Measurements from ENCODE around the gene PRKACB. TPM values are rescaled to one million over a fixed set of nuclear protein-coding genes. Genes with fewer than 3 reads are reported as not detected.
A peak's percentile ranks its signal among the peaks of the same experiment; 100 is the strongest.

Gene PRKACB
- total RNA-seq, 1 donor from 2014 or later, result 20.9 TPM

DNA sequence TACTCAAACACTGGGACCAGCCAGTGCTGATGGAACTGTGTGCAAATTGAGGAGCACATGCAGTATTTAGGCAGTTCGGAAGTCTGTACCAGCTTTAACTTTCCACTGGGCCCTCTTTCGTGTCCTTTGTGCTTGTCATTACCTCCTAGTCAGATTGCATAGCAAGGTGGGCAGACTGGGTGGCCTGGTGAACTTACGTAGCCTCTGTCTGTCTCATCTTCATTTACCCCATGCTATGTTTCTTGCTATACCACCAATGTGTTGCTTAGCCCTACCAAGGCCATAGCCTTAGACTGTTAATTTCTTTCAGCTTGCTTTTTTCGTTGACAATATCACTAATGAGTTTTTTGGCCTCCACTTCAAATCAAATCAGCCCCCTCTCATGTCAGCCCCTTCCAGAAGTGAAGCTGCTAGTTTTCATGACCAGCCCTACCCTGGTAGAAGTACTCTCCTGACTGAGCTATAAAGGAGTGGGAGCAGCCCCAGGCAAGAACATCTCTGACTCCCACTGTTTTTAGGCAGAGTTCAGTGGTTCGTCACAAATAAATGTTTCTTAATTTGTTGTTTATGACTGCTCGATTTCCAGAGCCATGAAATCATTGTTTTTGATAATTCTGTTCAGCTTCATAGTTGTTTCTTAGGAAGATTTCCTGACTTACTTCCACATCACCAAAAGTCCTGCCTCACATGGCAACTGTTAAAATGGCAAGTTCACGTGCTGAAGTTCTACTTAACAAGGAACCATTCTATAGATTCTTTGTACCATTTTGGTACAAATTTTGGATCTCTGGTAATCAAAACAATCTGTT, 19.3 kb downstream of the PRKACB start:
- Mint-ChIP-seq H3K4me3 (ENCODE audit: low read depth) (no peak overlapping the region), H3K27ac (no peak overlapping the region), H3K9me3 (no peaks in the 10 kb centered on the region), H3K36me3 (ENCODE audit: low read depth) (peaks cover 13% of the 10 kb centered on the region), H3K4me1 (ENCODE audit: low read depth) (peaks cover 46% of the 10 kb centered on the region), H3K27me3 (ENCODE audit: low read depth) (no peaks in the 10 kb centered on the region)
- intact Hi-C loops (cut with micrococcal nuclease), result no loop called here
- DNase-seq (ENCODE audit: low spot score), result no peak

DNA sequence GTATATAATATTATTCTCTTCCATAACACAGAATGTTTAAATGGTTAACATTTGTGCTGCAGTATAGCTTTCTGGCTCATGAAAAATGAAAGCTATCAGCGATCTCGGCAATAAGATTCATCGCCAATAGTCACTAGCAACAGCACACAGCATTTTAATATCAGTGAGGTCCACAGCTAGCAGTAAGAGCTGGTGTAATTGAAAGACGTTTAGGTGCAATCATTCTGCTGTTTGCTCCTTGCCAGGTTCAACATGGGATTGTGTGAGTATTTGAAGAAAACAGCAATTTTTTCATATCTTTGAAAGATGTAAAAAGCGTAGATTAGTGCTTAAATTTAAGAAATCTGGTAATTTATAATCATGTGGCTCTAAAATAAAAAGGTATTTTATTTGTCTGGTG, 20.1 kb downstream of the PRKACB start:
- intact Hi-C loops (cut with micrococcal nuclease), result no loop called here
- no peak overlapping the region for H3K27ac Mint-ChIP-seq
- DNase-seq (ENCODE audit: low spot score), result no peak
- peaks cover 10% of the 10 kb centered on the region for H3K36me3 Mint-ChIP-seq (ENCODE audit: low read depth)
- peak overlapping the region; percentile 48 for H3K4me3 Mint-ChIP-seq (ENCODE audit: low read depth)
- H3K27me3 Mint-ChIP-seq (ENCODE audit: low read depth), result no peaks in the 10 kb centered on the region
- H3K9me3 Mint-ChIP-seq, result no peaks in the 10 kb centered on the region
- H3K4me1 Mint-ChIP-seq (ENCODE audit: low read depth), result peaks cover 48% of the 10 kb centered on the region

DNA sequence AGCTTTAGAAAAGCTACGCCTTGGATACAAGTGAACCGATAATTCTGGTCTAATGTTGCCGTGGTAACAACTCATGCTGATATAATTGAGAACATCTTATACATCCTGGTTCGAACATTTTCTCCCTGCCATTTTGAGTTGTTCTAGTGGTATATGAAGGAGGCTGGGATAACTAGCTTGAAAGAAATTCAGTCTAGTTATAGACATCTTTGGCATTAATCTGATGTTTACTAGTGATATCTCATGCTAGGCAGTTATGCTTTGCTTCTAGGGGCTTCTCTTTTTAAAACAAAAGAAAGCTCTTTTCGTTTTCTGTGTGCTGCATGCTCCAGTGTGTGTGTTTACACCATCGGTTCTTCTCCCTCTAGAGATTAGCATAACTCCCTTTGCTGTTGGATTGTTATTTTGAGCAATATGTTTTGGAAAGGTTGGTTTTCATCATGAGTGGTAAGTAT, 20.5 kb downstream of the PRKACB start:
- Mint-ChIP-seq H3K9me3 (no peaks in the 10 kb centered on the region), H3K36me3 (ENCODE audit: low read depth) (peaks cover 10% of the 10 kb centered on the region), H3K4me1 (ENCODE audit: low read depth) (peaks cover 51% of the 10 kb centered on the region), H3K27ac (no peak overlapping the region), H3K4me3 (ENCODE audit: low read depth) (peak overlapping the region; percentile 48), H3K27me3 (ENCODE audit: low read depth) (no peaks in the 10 kb centered on the region)
- intact Hi-C loops (cut with micrococcal nuclease), result no loop called here
- no peak for DNase-seq (ENCODE audit: low spot score)

DNA sequence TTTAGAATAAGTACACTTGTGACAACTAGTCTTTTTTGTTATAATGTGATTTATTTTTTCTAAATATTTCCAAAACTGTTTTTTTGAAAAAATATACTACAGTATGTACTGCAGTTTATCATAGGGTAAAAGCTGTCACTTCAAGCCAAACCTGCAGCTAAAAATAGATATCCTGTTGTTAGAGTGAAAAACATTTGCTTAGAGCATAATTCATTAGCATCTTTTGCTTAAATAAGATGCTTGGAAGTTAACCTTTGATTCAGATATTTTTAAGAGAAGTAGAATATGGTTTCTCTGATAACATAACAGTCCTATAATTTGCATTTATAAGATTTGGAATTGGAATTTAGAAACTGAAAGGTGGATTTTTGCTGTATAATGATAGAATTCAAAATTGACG, 21.5 kb downstream of the PRKACB start:
- no peaks in the 10 kb centered on the region for H3K9me3 Mint-ChIP-seq
- peaks cover 46% of the 10 kb centered on the region for H3K4me1 Mint-ChIP-seq (ENCODE audit: low read depth)
- no peak overlapping the region for H3K27ac Mint-ChIP-seq
- DNase-seq (ENCODE audit: low spot score), result no peak
- peaks cover 10% of the 10 kb centered on the region for H3K36me3 Mint-ChIP-seq (ENCODE audit: low read depth)
- intact Hi-C loops (cut with micrococcal nuclease), result no loop called here
- no peak overlapping the region for H3K4me3 Mint-ChIP-seq (ENCODE audit: low read depth)
- no peaks in the 10 kb centered on the region for H3K27me3 Mint-ChIP-seq (ENCODE audit: low read depth)

GRCh38 chr1:84166797-84167196, 22.7 kb downstream of the PRKACB start:
- Mint-ChIP-seq H3K27ac (no peak overlapping the region), H3K36me3 (ENCODE audit: low read depth) (peaks cover 10% of the 10 kb centered on the region), H3K27me3 (ENCODE audit: low read depth) (no peaks in the 10 kb centered on the region), H3K4me1 (ENCODE audit: low read depth) (peaks cover 43% of the 10 kb centered on the region), H3K9me3 (no peaks in the 10 kb centered on the region), H3K4me3 (ENCODE audit: low read depth) (no peak overlapping the region)
- intact Hi-C loops (cut with micrococcal nuclease), result loop anchor here (2.0 kb wide), 1 partner anchor 14 kb away; no protein-coding TSS in a partner anchor
- DNase-seq (ENCODE audit: low spot score), result no peak

GRCh38 chr1:84168783-84169182, 24.7 kb downstream of the PRKACB start:
- intact Hi-C loops (cut with micrococcal nuclease), result no loop called here
- H3K4me1 Mint-ChIP-seq (ENCODE audit: low read depth), result peaks cover 32% of the 10 kb centered on the region
- DNase-seq (ENCODE audit: low spot score), result no peak
- peaks cover 2% of the 10 kb centered on the region for H3K36me3 Mint-ChIP-seq (ENCODE audit: low read depth)
- H3K9me3 Mint-ChIP-seq, result no peaks in the 10 kb centered on the region
- H3K27me3 Mint-ChIP-seq (ENCODE audit: low read depth), result no peaks in the 10 kb centered on the region
- H3K27ac Mint-ChIP-seq, result no peak overlapping the region
- H3K4me3 Mint-ChIP-seq (ENCODE audit: low read depth), result no peak overlapping the region

DNA sequence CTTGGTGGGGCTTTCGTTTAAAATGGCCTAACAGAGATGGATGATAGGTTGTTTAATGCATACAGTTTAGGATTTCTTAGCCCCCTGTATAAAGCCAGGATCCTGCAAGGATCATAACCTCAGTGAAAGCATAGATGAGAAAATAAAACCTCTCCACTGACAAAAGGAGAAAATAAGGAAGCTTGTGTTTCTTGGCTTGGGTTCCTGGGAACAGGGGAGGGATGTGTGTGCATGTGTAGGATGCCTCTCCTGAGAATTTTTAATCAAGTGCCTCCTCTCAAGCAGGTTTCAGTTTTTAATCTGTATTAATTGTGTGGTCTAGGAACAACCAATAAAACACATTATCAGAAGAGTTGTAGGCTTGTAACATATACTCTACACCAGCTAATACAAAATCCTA, 26.1 kb downstream of the PRKACB start:
- H3K4me1 Mint-ChIP-seq (ENCODE audit: low read depth), result peaks cover 28% of the 10 kb centered on the region
- DNase-seq (ENCODE audit: low spot score), result no peak
- H3K9me3 Mint-ChIP-seq, result no peaks in the 10 kb centered on the region
- peaks cover 2% of the 10 kb centered on the region for H3K36me3 Mint-ChIP-seq (ENCODE audit: low read depth)
- H3K4me3 Mint-ChIP-seq (ENCODE audit: low read depth), result no peak overlapping the region
- no peak overlapping the region for H3K27ac Mint-ChIP-seq
- H3K27me3 Mint-ChIP-seq (ENCODE audit: low read depth), result no peaks in the 10 kb centered on the region
- intact Hi-C loops (cut with micrococcal nuclease), result no loop called here

DNA sequence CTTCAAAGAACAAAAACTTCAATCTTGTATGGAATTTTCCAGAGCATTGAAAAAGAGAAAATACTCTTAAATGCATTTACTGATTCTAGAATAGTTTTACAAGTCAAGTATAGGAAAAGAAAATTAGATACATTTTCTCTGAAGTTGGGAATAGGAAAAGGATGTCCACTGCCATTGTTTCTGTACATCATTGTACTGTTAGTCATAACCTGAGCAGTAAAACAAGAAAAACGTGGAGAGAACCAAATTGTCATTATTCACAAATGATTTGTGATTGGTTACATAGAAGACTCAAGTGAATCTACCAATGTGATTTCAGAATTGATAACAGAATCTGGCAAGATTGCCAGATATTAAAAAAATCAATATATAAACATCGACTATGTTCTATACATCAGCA, 27.4 kb downstream of the PRKACB start:
- H3K4me3 Mint-ChIP-seq (ENCODE audit: low read depth), result no peak overlapping the region

GRCh38 chr1:84174051-84174556, 30.0 kb downstream of the PRKACB start:
- H3K4me3 Mint-ChIP-seq (ENCODE audit: low read depth), result no peak overlapping the region
- intact Hi-C loops (cut with micrococcal nuclease), result no loop called here

More for the DNA sequence above, 27.4 kb downstream of the PRKACB start:
- Mint-ChIP-seq H3K36me3 (ENCODE audit: low read depth) (peaks cover 2% of the 10 kb centered on the region), H3K9me3 (no peaks in the 10 kb centered on the region), H3K4me1 (ENCODE audit: low read depth) (peaks cover 23% of the 10 kb centered on the region), H3K27ac (no peak overlapping the region), H3K27me3 (ENCODE audit: low read depth) (no peaks in the 10 kb centered on the region)
- intact Hi-C loops (cut with micrococcal nuclease), result no loop called here
- no peak for DNase-seq (ENCODE audit: low spot score)

GRCh38 chr1:84181350-84182005, 37.4 kb downstream of the PRKACB start:
- H3K27ac Mint-ChIP-seq, result no peak overlapping the region
- peaks cover 6% of the 10 kb centered on the region for H3K9me3 Mint-ChIP-seq
- H3K4me1 Mint-ChIP-seq (ENCODE audit: low read depth), result no peaks in the 10 kb centered on the region
- no peak overlapping the region for H3K4me3 Mint-ChIP-seq (ENCODE audit: low read depth)
- peaks cover 23% of the 10 kb centered on the region for H3K36me3 Mint-ChIP-seq (ENCODE audit: low read depth)
- DNase-seq (ENCODE audit: low spot score), result no peak
- intact Hi-C loops (cut with micrococcal nuclease), result no loop called here
- H3K27me3 Mint-ChIP-seq (ENCODE audit: low read depth), result no peaks in the 10 kb centered on the region

More at GRCh38 chr1:84174051-84174556, 30.0 kb downstream of the PRKACB start:
- Mint-ChIP-seq H3K4me1 (ENCODE audit: low read depth) (peaks cover 11% of the 10 kb centered on the region), H3K9me3 (no peaks in the 10 kb centered on the region), H3K36me3 (ENCODE audit: low read depth) (peaks cover 6% of the 10 kb centered on the region), H3K27ac (no peak overlapping the region), H3K27me3 (ENCODE audit: low read depth) (no peaks in the 10 kb centered on the region)
- no peak for DNase-seq (ENCODE audit: low spot score)

- Mint-ChIP-seq H3K27ac (no peak overlapping the region), H3K27me3 (ENCODE audit: low read depth) (no peaks in the 10 kb centered on the region), H3K4me3 (ENCODE audit: low read depth) (no peak overlapping the region), H3K4me1 (ENCODE audit: low read depth) (no peaks in the 10 kb centered on the region), H3K9me3 (peaks cover 48% of the 10 kb centered on the region), H3K36me3 (ENCODE audit: low read depth) (peaks cover 72% of the 10 kb centered on the region)
- intact Hi-C loops (cut with micrococcal nuclease), result no loop called here
- DNase-seq (ENCODE audit: low spot score), result no peak
Observed at GRCh38 chr1:84190455-84190854, 46.4 kb downstream of the PRKACB start.

GRCh38 chr1:84192681-84193080, 48.6 kb downstream of the PRKACB start:
- no peak for DNase-seq (ENCODE audit: low spot score)
- Mint-ChIP-seq H3K4me3 (ENCODE audit: low read depth) (no peak overlapping the region), H3K27me3 (ENCODE audit: low read depth) (no peaks in the 10 kb centered on the region), H3K4me1 (ENCODE audit: low read depth) (no peaks in the 10 kb centered on the region), H3K27ac (no peak overlapping the region), H3K36me3 (ENCODE audit: low read depth) (peaks cover 71% of the 10 kb centered on the region), H3K9me3 (peaks cover 48% of the 10 kb centered on the region)
- intact Hi-C loops (cut with micrococcal nuclease), result no loop called here

- no peak overlapping the region for H3K27ac Mint-ChIP-seq
- no peak overlapping the region for H3K4me3 Mint-ChIP-seq (ENCODE audit: low read depth)
- H3K27me3 Mint-ChIP-seq (ENCODE audit: low read depth), result no peaks in the 10 kb centered on the region
- peaks cover 52% of the 10 kb centered on the region for H3K36me3 Mint-ChIP-seq (ENCODE audit: low read depth)
- intact Hi-C loops (cut with micrococcal nuclease), result no loop called here
- peaks cover 1% of the 10 kb centered on the region for H3K4me1 Mint-ChIP-seq (ENCODE audit: low read depth)
- DNase-seq (ENCODE audit: low spot score), result no peak
- peaks cover 8% of the 10 kb centered on the region for H3K9me3 Mint-ChIP-seq
Observed at GRCh38 chr1:84198832-84199231, 54.8 kb downstream of the PRKACB start.
